ENCODE measurements around the gene CEP128.

Gene CEP128

DNA sequence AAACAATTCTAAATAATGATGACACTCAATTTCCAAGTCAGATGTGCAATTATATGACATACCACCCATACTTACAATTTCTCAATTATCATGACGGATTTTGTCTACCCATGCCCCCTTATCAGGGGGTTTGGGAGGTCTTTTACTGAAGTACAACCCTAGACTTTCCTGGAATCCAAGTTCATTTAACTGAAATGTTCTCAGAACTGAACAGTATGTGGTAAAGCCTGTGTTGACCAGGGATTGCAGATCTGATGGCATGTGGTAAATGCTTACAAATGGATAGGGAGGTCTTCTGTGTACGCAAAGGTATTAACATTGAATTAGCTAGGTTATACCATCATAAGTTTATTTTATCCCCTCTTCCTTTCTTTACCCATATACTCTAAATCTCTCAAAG is 281.8 kb downstream of the CEP128 start:
- no peaks in the 10 kb centered on the region for H3K27me3 ChIP-seq (ENCODE audit: insufficient read depth, low read length, poor library complexity)
- no peak overlapping the region for H2AFZ ChIP-seq (ENCODE audit: low read depth, low read length)
- no peaks in the 10 kb centered on the region for H3K9me3 ChIP-seq (ENCODE audit: insufficient read depth, low read length, severe bottlenecking)
- H3K27ac ChIP-seq (ENCODE audit: low read length), result peak overlapping the region; percentile 56
- 0 out of 2 replicates have a peak, but pooled peaks cover 4% of the 10 kb centered on the region for H3K79me2 ChIP-seq (ENCODE audit: insufficient read depth, low read length)
- ATAC-seq (ENCODE audit: insufficient read depth, low read depth), result peak; percentile 65
- TF ChIP-seq, protein P1, sequence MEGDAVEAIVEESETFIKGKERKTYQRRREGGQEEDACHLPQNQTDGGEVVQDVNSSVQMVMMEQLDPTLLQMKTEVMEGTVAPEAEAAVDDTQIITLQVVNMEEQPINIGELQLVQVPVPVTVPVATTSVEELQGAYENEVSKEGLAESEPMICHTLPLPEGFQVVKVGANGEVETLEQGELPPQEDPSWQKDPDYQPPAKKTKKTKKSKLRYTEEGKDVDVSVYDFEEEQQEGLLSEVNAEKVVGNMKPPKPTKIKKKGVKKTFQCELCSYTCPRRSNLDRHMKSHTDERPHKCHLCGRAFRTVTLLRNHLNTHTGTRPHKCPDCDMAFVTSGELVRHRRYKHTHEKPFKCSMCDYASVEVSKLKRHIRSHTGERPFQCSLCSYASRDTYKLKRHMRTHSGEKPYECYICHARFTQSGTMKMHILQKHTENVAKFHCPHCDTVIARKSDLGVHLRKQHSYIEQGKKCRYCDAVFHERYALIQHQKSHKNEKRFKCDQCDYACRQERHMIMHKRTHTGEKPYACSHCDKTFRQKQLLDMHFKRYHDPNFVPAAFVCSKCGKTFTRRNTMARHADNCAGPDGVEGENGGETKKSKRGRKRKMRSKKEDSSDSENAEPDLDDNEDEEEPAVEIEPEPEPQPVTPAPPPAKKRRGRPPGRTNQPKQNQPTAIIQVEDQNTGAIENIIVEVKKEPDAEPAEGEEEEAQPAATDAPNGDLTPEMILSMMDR (IDR thresholded peaks at IDR 0.05; ENCODE audit: borderline replicate concordance, extremely low read depth, low read length, poor library complexity, severe bottlenecking), result no peak
- no peak for TF ChIP-seq EZH2 (IDR thresholded peaks at IDR 0.05; ENCODE audit: borderline replicate concordance, low read depth, low read length, severe bottlenecking)
- H3K4me2 ChIP-seq (ENCODE audit: insufficient read depth, low read length), result no peak overlapping the region
- DNase-seq, result peak; percentile 39
- H4K20me1 ChIP-seq (ENCODE audit: insufficient read depth, low read length), result no peaks in the 10 kb centered on the region
- 0 out of 2 replicates have a peak, but pooled peaks cover 6% of the 10 kb centered on the region for H3K36me3 ChIP-seq (ENCODE audit: insufficient read depth, low read length)
- no peak overlapping the region for H3K9ac ChIP-seq (ENCODE audit: low read depth, low read length)
- H3K4me1 ChIP-seq (ENCODE audit: insufficient read depth, low read length), result peaks cover 64% of the 10 kb centered on the region
- H3K4me3 ChIP-seq (ENCODE audit: low read depth in 1 of 2, low read length in 2 of 2), result no peak overlapping the region

DNA sequence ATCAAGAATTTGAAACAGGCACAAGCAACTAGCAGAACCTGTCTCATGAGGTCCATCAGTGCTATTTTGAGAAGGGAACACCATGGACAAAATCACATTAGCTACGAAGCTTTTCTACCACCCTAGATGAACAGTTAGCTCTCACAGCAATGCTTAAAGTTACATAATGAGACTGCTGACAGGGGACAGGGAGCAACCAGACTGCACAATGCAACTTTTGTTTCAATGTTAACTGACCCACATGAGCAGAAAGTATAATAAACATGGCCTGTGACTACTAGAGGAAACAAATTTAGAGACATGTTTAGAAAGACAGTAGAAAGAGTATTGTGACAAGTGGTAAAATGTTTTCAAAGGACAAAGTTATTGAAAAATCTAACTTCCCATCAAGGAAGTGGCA is 282.8 kb downstream of the CEP128 start:
- no peak for TF ChIP-seq EZH2 (IDR thresholded peaks at IDR 0.05; ENCODE audit: borderline replicate concordance, low read depth, low read length, severe bottlenecking)
- TF ChIP-seq, protein P1 (IDR thresholded peaks at IDR 0.05; ENCODE audit: borderline replicate concordance, extremely low read depth, low read length, poor library complexity, severe bottlenecking), result no peak
- no peak overlapping the region for H3K4me3 ChIP-seq (ENCODE audit: low read depth in 1 of 2, low read length in 2 of 2)
- H3K4me2 ChIP-seq (ENCODE audit: insufficient read depth, low read length), result no peak overlapping the region
- 0 out of 2 replicates have a peak, but pooled peaks cover 4% of the 10 kb centered on the region for H3K79me2 ChIP-seq (ENCODE audit: insufficient read depth, low read length)
- no peak overlapping the region for H2AFZ ChIP-seq (ENCODE audit: low read depth, low read length)
- no peak for DNase-seq
- no peak for ATAC-seq (ENCODE audit: insufficient read depth, low read depth)
- 0 out of 2 replicates have a peak, but pooled peaks cover 6% of the 10 kb centered on the region for H3K36me3 ChIP-seq (ENCODE audit: insufficient read depth, low read length)
- H3K27me3 ChIP-seq (ENCODE audit: insufficient read depth, low read length, poor library complexity), result no peaks in the 10 kb centered on the region
- peak overlapping the region; percentile 65 for H3K27ac ChIP-seq (ENCODE audit: low read length)
- H3K4me1 ChIP-seq (ENCODE audit: insufficient read depth, low read length), result peaks cover 53% of the 10 kb centered on the region
- no peaks in the 10 kb centered on the region for H4K20me1 ChIP-seq (ENCODE audit: insufficient read depth, low read length)
- no peak overlapping the region for H3K9ac ChIP-seq (ENCODE audit: low read depth, low read length)
- no peaks in the 10 kb centered on the region for H3K9me3 ChIP-seq (ENCODE audit: insufficient read depth, low read length, severe bottlenecking)

DNA sequence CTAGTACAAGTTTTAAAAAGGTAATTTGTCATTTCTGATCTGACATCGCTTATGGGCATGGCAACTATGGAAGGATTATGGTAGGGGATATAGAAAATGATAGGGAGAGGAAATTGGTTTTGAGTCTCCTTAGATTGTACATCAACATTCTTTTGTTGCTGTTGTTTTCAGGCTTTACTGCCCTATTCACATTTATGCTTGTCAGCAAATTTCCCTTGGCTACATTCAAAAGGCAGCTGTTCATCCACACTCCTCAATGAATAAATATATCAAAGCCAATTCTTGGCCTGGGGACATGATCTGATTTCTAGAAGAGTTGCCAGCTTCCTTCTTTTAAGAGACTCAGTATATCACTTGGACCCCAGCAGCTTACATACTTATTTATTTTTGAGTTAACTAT is 283.4 kb downstream of the CEP128 start:
- Histone ChIP-seq H4K20me1 (ENCODE audit: insufficient read depth, low read length) (no peaks in the 10 kb centered on the region), H3K9ac (ENCODE audit: low read depth, low read length) (no peak overlapping the region), H3K4me2 (ENCODE audit: insufficient read depth, low read length) (no peak overlapping the region), H3K27ac (ENCODE audit: low read length) (no peak overlapping the region), H3K79me2 (ENCODE audit: insufficient read depth, low read length) (0 out of 2 replicates have a peak, but pooled peaks cover 4% of the 10 kb centered on the region), H3K36me3 (ENCODE audit: insufficient read depth, low read length) (0 out of 2 replicates have a peak, but pooled peaks cover 6% of the 10 kb centered on the region), H2AFZ (ENCODE audit: low read depth, low read length) (no peak overlapping the region), H3K4me1 (ENCODE audit: insufficient read depth, low read length) (peaks cover 48% of the 10 kb centered on the region), H3K4me3 (ENCODE audit: low read depth in 1 of 2, low read length in 2 of 2) (no peak overlapping the region), H3K27me3 (ENCODE audit: insufficient read depth, low read length, poor library complexity) (no peaks in the 10 kb centered on the region), H3K9me3 (ENCODE audit: insufficient read depth, low read length, severe bottlenecking) (peaks cover 2% of the 10 kb centered on the region)
- ATAC-seq (ENCODE audit: insufficient read depth, low read depth) (no peak), DNase-seq (no peak)
- no peak for TF ChIP-seq EZH2 (IDR thresholded peaks at IDR 0.05; ENCODE audit: borderline replicate concordance, low read depth, low read length, severe bottlenecking)
- TF ChIP-seq, protein P1 (IDR thresholded peaks at IDR 0.05; ENCODE audit: borderline replicate concordance, extremely low read depth, low read length, poor library complexity, severe bottlenecking), result no peak

Data from DND-41 (cell line).